Measurements from ENCODE around the gene EXD1.

- TF ChIP-seq CTCF (conservative IDR thresholded peaks at IDR 0.05; ENCODE audit: low read depth, low read length) (no peak), EZH2 (IDR thresholded peaks at IDR 0.05; ENCODE audit: borderline replicate concordance, low read depth, low read length, poor library complexity, severe bottlenecking) (no peak)
Measured at GRCh38 chr15:41251411-41251810, 20.9 kb upstream of the EXD1 start.

Data from A673 (cell line).